HEK293 (cell line): Measurements from ENCODE around the gene NFXL1.

Source experiments
- CTCF ChIA-PET: fragments of 350-600 bp; formaldehyde crosslinking; extraction: SDS; loops from one replicate; lab custom pipeline; 2021; ENCODE audit warnings: antibody characterized with exemption; lab: Yijun Ruan, JAX
- POLR2A ChIA-PET: fragments of 300-600 bp; formaldehyde crosslinking; extraction: SDS; loops from one replicate; lab custom pipeline; 2020; ENCODE audit warnings: antibody characterized with exemption, inconsistent platforms; lab: Yijun Ruan, JAX
- H3K27ac ChIP-seq: fragments of 200-500 bp; sonication (Bioruptor generic); 2 replicates; pipeline ENCODE4 v1.5.1; 2014; ENCODE audit warnings: low read depth, low read length, control low read depth, inconsistent platforms; ENCODE audit errors: extremely low read depth
- H3K36me3 ChIP-seq, 2 experiments: fragments of 200-500 bp in 1 of 2; sonication (Bioruptor generic) in 1 of 2; 1 replicate in 1 of 2; 2 replicates in 1 of 2; pipeline ENCODE4 v1.5.1; 2014 to 2017; ENCODE audit warnings: inconsistent platforms in 2 of 2, low read length in 2 of 2; ENCODE audit not compliant: control insufficient read depth in 2 of 2, insufficient read depth in 1 of 2
- H3K4me1 ChIP-seq: fragments of 200-500 bp; sonication (Bioruptor generic); 2 replicates; pipeline ENCODE4 v1.5.1; 2014; ENCODE audit warnings: mild to moderate bottlenecking, low read length, inconsistent platforms; ENCODE audit not compliant: control insufficient read depth, insufficient read depth
- H3K4me3 ChIP-seq: 2 replicates; pipeline ENCODE4 v1.5.1; 2011; ENCODE audit warnings: low read depth, mild to moderate bottlenecking, control low read depth, low read length, moderate library complexity
- H3K9me3 ChIP-seq: fragments of 200-500 bp; sonication (Bioruptor generic); 2 replicates; pipeline ENCODE4 v1.5.1; 2014; ENCODE audit warnings: low read depth, low read length, inconsistent platforms; ENCODE audit not compliant: control insufficient read depth, insufficient read depth
- FEZF1 ChIP-seq: fragments of 450-650 bp; formaldehyde crosslinking; IDR thresholded peaks from 2 replicates; pipeline ENCODE4 v1.5.1; 2016; ENCODE audit warnings: missing biosample characterization, missing genetic modification characterization
- HOXC10 ChIP-seq: sonication (generic); formaldehyde crosslinking; IDR thresholded peaks from 2 replicates; pipeline ENCODE4 v1.8.1; 2023; ENCODE audit warnings: mild to moderate bottlenecking, missing genetic modification reagents
- MYNN ChIP-seq: fragments of 450-650 bp; formaldehyde crosslinking; IDR thresholded peaks from 2 replicates; pipeline ENCODE4 v1.5.1; 2016; ENCODE audit warnings: missing biosample characterization, missing genetic modification characterization, borderline replicate concordance
- YY1 ChIP-seq: fragments of 450-650 bp; formaldehyde crosslinking; IDR thresholded peaks from 2 replicates; pipeline ENCODE4 v1.5.1; 2018; ENCODE audit warnings: missing biosample characterization, missing genetic modification characterization
- ZBTB48 ChIP-seq: fragments of 450-650 bp; formaldehyde crosslinking; IDR thresholded peaks from 2 replicates; pipeline ENCODE4 v1.5.1; 2016; ENCODE audit warnings: missing biosample characterization, missing genetic modification characterization
- ZBTB7A ChIP-seq: fragments of 450-650 bp; formaldehyde crosslinking; IDR thresholded peaks from 2 replicates; pipeline ENCODE4 v1.5.1; 2016; ENCODE audit warnings: low read depth, missing biosample characterization, missing genetic modification characterization
- ZEB2 ChIP-seq: fragments of 450-650 bp; formaldehyde crosslinking; IDR thresholded peaks from 2 replicates; pipeline ENCODE4 v1.5.1; 2016; ENCODE audit warnings: missing biosample characterization, missing genetic modification characterization
- ZFP69B ChIP-seq: fragments of 450-650 bp; formaldehyde crosslinking; IDR thresholded peaks from 2 replicates; pipeline ENCODE4 v1.5.1; 2016; ENCODE audit warnings: missing biosample characterization, missing genetic modification characterization
- ZNF10 ChIP-seq: fragments of 450-650 bp; formaldehyde crosslinking; IDR thresholded peaks from 2 replicates; pipeline ENCODE4 v1.5.1; 2017; ENCODE audit warnings: missing biosample characterization, missing genetic modification characterization
- ZNF132 ChIP-seq: fragments of 450-650 bp; formaldehyde crosslinking; IDR thresholded peaks from 2 replicates; pipeline ENCODE4 v1.5.1; 2017; ENCODE audit warnings: missing biosample characterization, missing genetic modification characterization, borderline replicate concordance
- ZNF174 ChIP-seq: fragments of 450-650 bp; formaldehyde crosslinking; IDR thresholded peaks from 2 replicates; pipeline ENCODE4 v1.5.0; 2017; ENCODE audit warnings: missing biosample characterization, mild to moderate bottlenecking, missing genetic modification characterization
- ZNF19 ChIP-seq: fragments of 450-650 bp; formaldehyde crosslinking; IDR thresholded peaks from 2 replicates; pipeline ENCODE4; 2016; ENCODE audit warnings: missing biosample characterization, missing genetic modification characterization, low read depth
- ZNF23 ChIP-seq: fragments of 450-650 bp; formaldehyde crosslinking; IDR thresholded peaks from 2 replicates; pipeline ENCODE4 v1.5.1; 2016; ENCODE audit warnings: missing biosample characterization, missing genetic modification characterization, borderline replicate concordance
- ZNF274 ChIP-seq, 2 experiments: fragments of 200-500 bp in 1 of 2; fragments of 450-650 bp in 1 of 2; sonication (Bioruptor generic) in 1 of 2; formaldehyde crosslinking in 1 of 2; IDR thresholded peaks; 2 replicates each; pipeline versions ENCODE4 v1.5.1 to v1.6.1; 2014 to 2016; ENCODE audit warnings: borderline replicate concordance in 1 of 2, inconsistent platforms in 1 of 2, low read length in 1 of 2, missing biosample characterization in 1 of 2, missing genetic modification characterization in 1 of 2
- ZNF292 ChIP-seq: fragments of 450-650 bp; formaldehyde crosslinking; IDR thresholded peaks from 2 replicates; pipeline ENCODE4 v1.5.1; 2016; ENCODE audit warnings: low read depth, missing biosample characterization, missing genetic modification characterization, borderline replicate concordance
- ZNF311 ChIP-seq: fragments of 450-650 bp; formaldehyde crosslinking; IDR thresholded peaks from 2 replicates; pipeline ENCODE4 v1.5.1; 2017; ENCODE audit warnings: missing biosample characterization, missing genetic modification characterization, borderline replicate concordance
- ZNF362 ChIP-seq: fragments of 450-650 bp; formaldehyde crosslinking; IDR thresholded peaks from 2 replicates; pipeline ENCODE4 v1.5.1; 2016; ENCODE audit warnings: missing biosample characterization, missing genetic modification characterization
- ZNF48 ChIP-seq: fragments of 450-650 bp; formaldehyde crosslinking; IDR thresholded peaks from 2 replicates; pipeline ENCODE4 v1.5.1; 2016; ENCODE audit warnings: missing biosample characterization, missing genetic modification characterization
- ZNF529 ChIP-seq: fragments of 450-650 bp; formaldehyde crosslinking; IDR thresholded peaks from 2 replicates; pipeline ENCODE4 v1.5.1; 2017; ENCODE audit warnings: missing genetic modification characterization, missing biosample characterization; ENCODE audit not compliant: insufficient replicate concordance
- ZNF555 ChIP-seq: fragments of 450-650 bp; formaldehyde crosslinking; conservative IDR thresholded peaks from 2 replicates; pipeline ENCODE4 v1.5.1; 2017; ENCODE audit warnings: missing biosample characterization, mild to moderate bottlenecking, missing genetic modification characterization, inconsistent platforms
- ZNF626 ChIP-seq: fragments of 450-650 bp; sonication (Bioruptor Pico); formaldehyde crosslinking; IDR thresholded peaks from 2 replicates; pipeline ENCODE4 v1.5.1; 2018; ENCODE audit warnings: missing biosample characterization, missing genetic modification characterization, inconsistent platforms
- ZNF629 ChIP-seq: fragments of 450-650 bp; formaldehyde crosslinking; IDR thresholded peaks from 2 replicates; pipeline ENCODE4 v1.5.1; 2017; ENCODE audit warnings: missing biosample characterization, missing genetic modification characterization
- ZNF660 ChIP-seq: fragments of 450-650 bp; IDR thresholded peaks from 2 replicates; pipeline ENCODE4 v1.5.1; 2018; ENCODE audit warnings: missing biosample characterization, mild to moderate bottlenecking, missing genetic modification characterization
- ZNF677 ChIP-seq: fragments of 450-650 bp; IDR thresholded peaks from 2 replicates; pipeline ENCODE4 v1.5.0; 2018; ENCODE audit warnings: missing biosample characterization, mild to moderate bottlenecking, missing genetic modification characterization, moderate library complexity
- ZNF707 ChIP-seq: fragments of 450-650 bp; formaldehyde crosslinking; IDR thresholded peaks from 2 replicates; pipeline ENCODE4 v1.5.1; 2016; ENCODE audit warnings: missing biosample characterization, missing genetic modification characterization
- TF ChIP-seq, protein P1 (sequence below): fragments of 450-650 bp; formaldehyde crosslinking; IDR thresholded peaks from 2 replicates; pipeline ENCODE4 v1.5.1; 2016; ENCODE audit warnings: missing biosample characterization, missing genetic modification characterization, low read depth

The NFXL1 gene

DNA sequence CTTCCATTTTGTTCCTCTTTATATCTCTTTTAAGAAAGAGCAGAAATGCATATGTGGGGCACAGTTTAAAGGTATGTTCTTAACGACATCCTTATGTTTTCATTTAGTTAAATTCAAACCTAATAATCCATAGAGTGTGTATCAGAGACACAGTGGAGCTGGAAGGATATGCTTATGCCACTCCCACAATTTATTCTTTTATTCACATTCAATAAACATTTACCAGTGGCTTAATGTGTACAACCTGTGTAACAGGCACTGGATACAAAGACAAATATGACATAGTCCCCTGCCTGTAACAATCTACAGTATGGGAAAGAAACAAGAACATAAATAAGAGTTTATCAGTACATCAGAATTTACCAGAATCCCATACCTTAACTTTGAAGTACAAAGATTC is 54.1 kb downstream of the NFXL1 start:
- Histone ChIP-seq H3K36me3 (peaks cover 0 to 8% of the 10 kb centered on the region in 2 experiments; a peak in 1 of 3 replicates), H3K4me3 (no peak overlapping the region), H3K9me3 (no peaks in the 10 kb centered on the region), H3K4me1 (no peaks in the 10 kb centered on the region), H3K27ac (no peak overlapping the region)
- CTCF ChIA-PET: no interaction called here
- TF ChIP-seq ZFP69B (tag by site-specific recombination) (no peak), ZNF677 (tag by site-specific recombination) (peak; percentile 19; the same call in 1 of the 2 replicates), ZNF629 (tag by site-specific recombination) (no peak), ZNF174 (tag by site-specific recombination) (no peak), ZEB2 (no peak)
- POLR2A ChIA-PET: no interaction called here

DNA sequence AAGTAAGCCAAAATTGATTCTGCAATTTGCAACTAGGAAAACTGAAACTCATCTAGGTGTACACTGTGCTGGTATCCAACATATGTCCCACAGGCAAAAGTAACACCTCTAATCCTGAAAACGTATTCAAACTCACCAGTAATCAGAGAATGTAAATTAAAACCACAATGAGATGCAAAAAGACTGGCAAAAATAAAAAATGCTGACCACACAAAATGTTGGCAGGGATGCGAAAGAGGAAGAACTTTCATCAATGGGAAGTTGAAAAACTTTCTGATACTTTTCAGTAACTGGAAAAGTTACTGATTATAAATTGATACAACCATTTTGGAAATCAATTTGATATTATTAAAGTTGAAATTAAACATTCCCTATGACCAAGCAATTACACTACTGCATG is 56.4 kb downstream of the NFXL1 start:
- H3K4me1 ChIP-seq: no peaks in the 10 kb centered on the region
- no peak for TF ChIP-seq ZNF10 (tag by site-specific recombination)
- TF ChIP-seq ZNF707: no peak
- TF ChIP-seq ZNF311 (tag by site-specific recombination): no peak
- TF ChIP-seq ZNF292 (tag by site-specific recombination): no peak
- TF ChIP-seq ZBTB7A: no peak
- TF ChIP-seq ZNF529: no peak
- TF ChIP-seq ZNF19: no peak
- TF ChIP-seq, protein P1, sequence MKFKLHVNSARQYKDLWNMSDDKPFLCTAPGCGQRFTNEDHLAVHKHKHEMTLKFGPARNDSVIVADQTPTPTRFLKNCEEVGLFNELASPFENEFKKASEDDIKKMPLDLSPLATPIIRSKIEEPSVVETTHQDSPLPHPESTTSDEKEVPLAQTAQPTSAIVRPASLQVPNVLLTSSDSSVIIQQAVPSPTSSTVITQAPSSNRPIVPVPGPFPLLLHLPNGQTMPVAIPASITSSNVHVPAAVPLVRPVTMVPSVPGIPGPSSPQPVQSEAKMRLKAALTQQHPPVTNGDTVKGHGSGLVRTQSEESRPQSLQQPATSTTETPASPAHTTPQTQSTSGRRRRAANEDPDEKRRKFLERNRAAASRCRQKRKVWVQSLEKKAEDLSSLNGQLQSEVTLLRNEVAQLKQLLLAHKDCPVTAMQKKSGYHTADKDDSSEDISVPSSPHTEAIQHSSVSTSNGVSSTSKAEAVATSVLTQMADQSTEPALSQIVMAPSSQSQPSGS (tag by site-specific recombination): no peak
- TF ChIP-seq, all 188 proteins: peak for 0
- Histone ChIP-seq H3K27ac (no peak overlapping the region), H3K4me3 (no peak overlapping the region), H3K9me3 (no peaks in the 10 kb centered on the region), H3K36me3 (peaks cover 0 to 24% of the 10 kb centered on the region in 2 experiments; a peak in 1 of 3 replicates)
- CTCF ChIA-PET: no interaction called here
- POLR2A ChIA-PET: no interaction called here

DNA sequence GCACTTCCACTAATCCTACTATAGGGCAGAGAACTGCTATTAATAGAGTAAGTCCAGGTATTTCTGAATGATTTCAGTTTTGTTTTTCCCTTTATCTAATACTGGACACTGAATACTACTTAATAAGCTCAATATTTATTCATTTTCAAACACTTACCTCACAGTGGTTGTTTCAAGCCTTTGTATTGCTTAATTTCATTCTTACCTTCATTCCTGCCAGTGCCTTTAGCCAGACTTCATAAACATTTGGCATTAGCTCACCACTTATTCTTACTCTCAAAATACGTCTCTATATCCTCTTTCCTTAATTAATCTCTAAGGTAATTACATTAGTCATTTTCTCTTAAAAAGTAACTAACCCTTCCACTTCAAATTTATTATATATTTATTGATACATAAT is 57.7 kb downstream of the NFXL1 start:
- peaks cover 0 to 27% of the 10 kb centered on the region in 2 experiments; a peak in 1 of 3 replicates for H3K36me3 ChIP-seq
- H3K4me1 ChIP-seq: no peaks in the 10 kb centered on the region
- ChIA-PET CTCF (interaction anchor here (0.7 kb wide), 1 partner anchor 152 kb away, joined by 3 read pairs; no protein-coding TSS in a partner anchor), POLR2A (no interaction called here)
- no peak overlapping the region for H3K4me3 ChIP-seq
- H3K27ac ChIP-seq: no peak overlapping the region
- H3K9me3 ChIP-seq: no peaks in the 10 kb centered on the region
- TF ChIP-seq FEZF1 (tag by site-specific recombination) (no peak), ZEB2 (no peak)

DNA sequence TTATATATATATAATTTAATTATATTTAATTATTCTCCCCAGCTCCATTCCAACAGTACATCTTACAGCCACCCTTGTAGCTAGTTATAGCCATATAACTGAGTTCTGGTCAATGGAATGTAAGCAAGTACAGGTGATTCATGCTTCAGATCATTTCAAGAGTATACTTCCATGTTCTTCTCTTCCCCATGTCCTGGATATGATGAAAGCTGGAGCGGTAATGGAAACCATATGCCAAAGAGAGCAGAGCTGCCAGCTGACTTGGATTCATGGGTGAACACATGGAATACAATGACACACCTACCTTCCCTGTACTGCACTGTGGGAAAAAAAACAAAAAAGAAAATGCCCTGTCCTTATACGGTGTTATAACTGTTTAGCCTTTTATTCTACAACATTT is 59.0 kb downstream of the NFXL1 start:
- POLR2A ChIA-PET: no interaction called here
- Histone ChIP-seq H3K9me3 (no peaks in the 10 kb centered on the region), H3K36me3 (peaks cover 3 to 35% of the 10 kb centered on the region in 2 experiments; a peak in 1 of 3 replicates), H3K4me1 (no peaks in the 10 kb centered on the region), H3K4me3 (no peak overlapping the region), H3K27ac (no peak overlapping the region)
- CTCF ChIA-PET: no interaction called here
- no peak for TF ChIP-seq MYNN (tag by site-specific recombination)
- TF ChIP-seq ZNF274 (IDR thresholded peaks at IDR 0.05; ENCODE audit: low read length): no peak
- TF ChIP-seq ZNF274 (tag by site-specific recombination; IDR thresholded peaks at IDR 0.05; ENCODE audit: borderline replicate concordance): no peak
- TF ChIP-seq ZNF660 (tag by site-specific recombination): no peak
- TF ChIP-seq ZNF362 (tag by site-specific recombination): no peak
- TF ChIP-seq ZNF132: no peak
- TF ChIP-seq ZNF48: no peak
- no peak for TF ChIP-seq ZBTB48 (tag by site-specific recombination)
- TF ChIP-seq ZNF626 (tag by site-specific recombination): no peak
- TF ChIP-seq ZNF555 (tag by site-specific recombination): no peak
- no peak for TF ChIP-seq YY1 (tag by site-specific recombination)
- no peak for TF ChIP-seq ZNF23 (tag by site-specific recombination)
- TF ChIP-seq HOXC10 (CRISPR knock-in tag): no peak
